Upper lobe of left lung (tissue), 6 donors: ENCODE measurements around the gene ELOVL5. TPM values are rescaled to one million over a fixed set of nuclear protein-coding genes. Genes with fewer than 3 reads are reported as not detected.

ENCODE experiments used
- ATAC-seq, 2 donors: fragments of 200-7000 bp; cut with Tn5 transposase; one replicate each; pipeline ENCODE4 v1.9.1; 2022; ENCODE audit warnings: mild to moderate bottlenecking in 2 of 2, moderate library complexity in 2 of 2; ENCODE audit not compliant: low FRiP score in 2 of 2
- DNase-seq, 2 donors: peaks; one replicate each; pipeline ENCODE4 v3.0.0-alpha.2; 2019 to 2020
- H3K27ac ChIP-seq, 4 donors: fragments of 200-600 bp; sonication (generic); one replicate each; pipeline ENCODE4 v1.5.1; 2016 to 2019
- H3K27me3 ChIP-seq, 4 donors: fragments of 200-600 bp; sonication (generic); one replicate each; pipeline ENCODE4 v1.5.1; 2017 to 2019
- H3K36me3 ChIP-seq, 4 donors: fragments of 200-600 bp; sonication (generic); one replicate each; pipeline ENCODE4 v1.5.1; 2016 to 2019
- H3K4me1 ChIP-seq, 4 donors: fragments of 200-600 bp; sonication (generic); one replicate each; pipeline ENCODE4 v1.5.1; 2018 to 2019
- H3K4me3 ChIP-seq, 4 donors: fragments of 200-600 bp; sonication (generic); one replicate each; pipeline ENCODE4 v1.5.1; 2017 to 2019; ENCODE audit warnings: mild to moderate bottlenecking in 2 of 4, moderate library complexity in 1 of 4
- H3K9me3 ChIP-seq, 4 donors: fragments of 200-600 bp; sonication (generic); one replicate each; pipeline ENCODE4 v1.5.1; 2018 to 2019
- EP300 ChIP-seq, 4 donors: sonication (generic); formaldehyde crosslinking; IDR thresholded peaks; one replicate each; pipeline ENCODE4 v1.5.1; 2017; ENCODE audit warnings: antibody characterized with exemption in 4 of 4, control low read depth in 2 of 4
- POLR2A ChIP-seq, 4 donors: fragments of 450-650 bp; IDR thresholded peaks; one replicate each; pipeline ENCODE4 v1.5.1; 2016 to 2017; ENCODE audit warnings: antibody characterized with exemption in 4 of 4, mild to moderate bottlenecking in 2 of 4
- POLR2AphosphoS5 ChIP-seq, 2 donors: sonication (generic); formaldehyde crosslinking; IDR thresholded peaks; one replicate each; pipeline ENCODE4 v1.5.1; 2017; ENCODE audit warnings: antibody characterized with exemption in 2 of 2
- WGBS, 2 donors: methylation state at CpG; one replicate each; pipeline ENCODE4 v1.1.5; 2017 to 2018; 5-methylcytosine and 5-hydroxymethylcytosine counted together
- total RNA-seq, 6 donors: library from RNA; depleted of rRNA in 4 of 6; stranded (reverse); fragments of >200 nt in 4 of 6; gene quantifications; one replicate each; pipeline versions ENCODE4 v1.1.0 to v1.2.1, GENCODE V29; 2016 to 2021
- TF ChIP-seq, protein P1 (sequence below), 6 experiments: fragments of 450-650 bp in 4 of 6; fragments of 200-600 bp in 2 of 6; sonication (generic) in 2 of 6; IDR thresholded peaks; one replicate each; pipeline ENCODE4 v1.5.1; 2016 to 2019; ENCODE audit warnings: antibody characterized with exemption in 6 of 6
- donor health status: DM: no; HTN: no; CAD: no; lungs with moderate emphysema.
- donor health status: DM: no; HTN: yes; CAD: no; lungs with severe emphysema.

ELOVL5 gene
- total RNA-seq, 6 donors from 2014 or later = 67.1 to 132 (median 81.2) TPM

DNA sequence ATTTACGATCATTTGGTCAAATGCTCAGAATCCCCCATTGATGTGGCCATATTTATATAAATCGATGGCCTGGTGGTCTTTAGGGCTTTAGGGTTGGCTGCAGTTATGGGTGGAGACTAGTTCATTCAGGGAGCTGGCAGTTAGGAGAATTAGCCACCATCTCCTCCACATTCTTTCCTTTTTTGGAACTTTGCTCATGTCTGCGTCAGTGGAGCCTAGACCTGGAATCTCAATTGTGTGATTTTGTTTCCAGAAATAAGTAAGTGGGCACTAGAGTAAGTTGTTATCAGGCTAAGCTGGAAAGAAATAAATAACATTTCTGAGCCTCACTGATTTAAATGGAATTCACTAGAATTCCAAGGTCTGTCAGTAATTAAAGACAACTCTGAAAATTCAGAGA lies 29.0 kb upstream of the ELOVL5 start:
- H3K4me1 ChIP-seq = no peaks in the 10 kb centered on the region
- H3K27me3 ChIP-seq = no peaks in the 10 kb centered on the region
- H3K4me3 ChIP-seq = no peak overlapping the region
- no peak overlapping the region for H3K27ac ChIP-seq
- DNase-seq = no peak
- H3K9me3 ChIP-seq = no peaks in the 10 kb centered on the region
- H3K36me3 ChIP-seq = no peaks in the 10 kb centered on the region
- TF ChIP-seq POLR2AphosphoS5 (IDR thresholded peaks at IDR 0.05) = no peak
- no peak for TF ChIP-seq EP300 (IDR thresholded peaks at IDR 0.05)
- TF ChIP-seq POLR2A (IDR thresholded peaks at IDR 0.05) = no peak
- TF ChIP-seq, protein P1, sequence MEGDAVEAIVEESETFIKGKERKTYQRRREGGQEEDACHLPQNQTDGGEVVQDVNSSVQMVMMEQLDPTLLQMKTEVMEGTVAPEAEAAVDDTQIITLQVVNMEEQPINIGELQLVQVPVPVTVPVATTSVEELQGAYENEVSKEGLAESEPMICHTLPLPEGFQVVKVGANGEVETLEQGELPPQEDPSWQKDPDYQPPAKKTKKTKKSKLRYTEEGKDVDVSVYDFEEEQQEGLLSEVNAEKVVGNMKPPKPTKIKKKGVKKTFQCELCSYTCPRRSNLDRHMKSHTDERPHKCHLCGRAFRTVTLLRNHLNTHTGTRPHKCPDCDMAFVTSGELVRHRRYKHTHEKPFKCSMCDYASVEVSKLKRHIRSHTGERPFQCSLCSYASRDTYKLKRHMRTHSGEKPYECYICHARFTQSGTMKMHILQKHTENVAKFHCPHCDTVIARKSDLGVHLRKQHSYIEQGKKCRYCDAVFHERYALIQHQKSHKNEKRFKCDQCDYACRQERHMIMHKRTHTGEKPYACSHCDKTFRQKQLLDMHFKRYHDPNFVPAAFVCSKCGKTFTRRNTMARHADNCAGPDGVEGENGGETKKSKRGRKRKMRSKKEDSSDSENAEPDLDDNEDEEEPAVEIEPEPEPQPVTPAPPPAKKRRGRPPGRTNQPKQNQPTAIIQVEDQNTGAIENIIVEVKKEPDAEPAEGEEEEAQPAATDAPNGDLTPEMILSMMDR (IDR thresholded peaks at IDR 0.05) = no peak
- no peak for ATAC-seq
- WGBS, 2 donors = 72 to 83% methylated on average over 3 of the region's 3 CpGs

DNA sequence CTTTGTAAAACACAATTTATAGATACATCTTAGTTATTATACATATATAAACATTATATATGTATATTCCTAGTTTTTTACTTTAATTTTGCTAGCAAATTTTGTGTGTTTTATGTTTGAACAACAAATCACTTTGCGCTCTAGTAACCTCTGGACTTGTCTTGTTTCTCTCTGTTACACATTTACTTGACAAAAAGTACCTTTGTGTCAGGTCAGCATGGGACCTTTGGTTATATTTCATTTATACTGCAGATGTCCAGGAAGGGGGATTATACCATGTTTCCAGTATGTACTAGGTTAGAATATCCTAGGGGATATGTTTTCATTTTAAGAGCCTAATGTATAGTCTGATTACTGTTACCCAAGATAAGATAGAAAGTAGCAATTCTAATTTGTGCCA lies 28.5 kb upstream of the ELOVL5 start:
- Histone ChIP-seq H3K4me1 (no peaks in the 10 kb centered on the region), H3K9me3 (no peaks in the 10 kb centered on the region), H3K27ac (no peak overlapping the region), H3K4me3 (no peak overlapping the region), H3K27me3 (no peaks in the 10 kb centered on the region), H3K36me3 (no peaks in the 10 kb centered on the region)
- DNase-seq = no peak
- 100% methylated on average over 1 of the region's 1 CpG for WGBS, 2 donors
- TF ChIP-seq POLR2A (IDR thresholded peaks at IDR 0.05) (no peak), POLR2AphosphoS5 (IDR thresholded peaks at IDR 0.05) (no peak), EP300 (IDR thresholded peaks at IDR 0.05) (no peak)
- TF ChIP-seq, protein P1 (IDR thresholded peaks at IDR 0.05) = no peak
- no peak for ATAC-seq

DNA sequence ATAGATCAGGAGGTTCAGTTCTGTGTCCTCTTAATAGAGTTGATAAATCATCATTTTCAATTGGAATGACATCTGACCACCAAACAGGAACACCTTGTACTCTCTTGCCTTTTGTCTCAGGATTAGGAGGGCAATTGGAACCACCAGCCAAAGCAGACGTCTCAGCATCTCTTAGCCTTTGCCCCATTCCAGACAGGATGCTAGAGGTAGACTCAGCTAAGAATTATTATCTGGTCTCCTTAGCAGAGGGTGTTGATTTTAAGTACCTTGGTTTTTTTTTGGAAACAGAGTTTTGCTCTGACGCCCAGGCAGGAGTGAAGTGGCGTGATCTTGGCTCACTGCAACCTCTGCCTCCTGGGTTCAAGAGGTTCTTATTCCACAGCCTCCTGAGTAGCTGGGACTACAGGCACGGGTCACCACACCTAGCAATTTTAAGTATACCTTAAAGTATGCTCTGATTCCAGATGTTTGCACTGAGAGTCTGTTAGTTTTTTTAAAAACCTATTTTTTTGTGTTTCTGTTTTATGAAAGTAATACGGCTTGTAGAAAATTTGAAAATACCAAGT lies 28.0 kb upstream of the ELOVL5 start:
- H3K4me3 ChIP-seq = no peak overlapping the region
- no peaks in the 10 kb centered on the region for H3K27me3 ChIP-seq
- H3K9me3 ChIP-seq = no peaks in the 10 kb centered on the region
- WGBS, 2 donors = 74 to 75% methylated on average over 5 of the region's 5 CpGs
- DNase-seq (no peak), ATAC-seq (no peak)
- H3K4me1 ChIP-seq = no peaks in the 10 kb centered on the region
- no peaks in the 10 kb centered on the region for H3K36me3 ChIP-seq
- H3K27ac ChIP-seq = no peak overlapping the region
- TF ChIP-seq, protein P1 (IDR thresholded peaks at IDR 0.05) = no peak
- no peak for TF ChIP-seq POLR2AphosphoS5 (IDR thresholded peaks at IDR 0.05)
- TF ChIP-seq POLR2A (IDR thresholded peaks at IDR 0.05) = no peak
- TF ChIP-seq EP300 (IDR thresholded peaks at IDR 0.05) = no peak

DNA sequence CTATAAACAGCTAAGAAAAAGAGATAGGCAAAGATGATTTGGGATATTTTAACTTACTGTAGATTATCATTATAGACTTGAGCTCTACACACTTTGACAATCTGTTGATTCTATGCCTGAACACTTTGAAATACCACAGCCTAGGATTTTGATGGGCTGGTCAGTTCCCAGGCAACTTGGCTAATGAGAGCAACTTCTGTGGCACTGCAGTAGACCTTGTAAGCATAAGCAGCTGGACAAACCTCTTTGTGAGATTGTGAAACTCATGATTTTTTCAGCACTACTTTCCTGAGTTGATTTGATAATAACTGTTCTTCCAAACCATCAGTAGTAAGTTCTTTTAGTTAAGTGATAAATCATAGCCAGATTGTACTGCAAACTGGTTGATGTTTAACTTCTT lies 27.1 kb upstream of the ELOVL5 start:
- Histone ChIP-seq H3K4me3 (no peak overlapping the region), H3K27ac (no peak overlapping the region), H3K9me3 (no peaks in the 10 kb centered on the region), H3K27me3 (no peaks in the 10 kb centered on the region), H3K36me3 (no peaks in the 10 kb centered on the region), H3K4me1 (no peaks in the 10 kb centered on the region)
- DNase-seq (peak in 1 of 2 donors; percentile 56), ATAC-seq (no peak)
- TF ChIP-seq EP300 (IDR thresholded peaks at IDR 0.05) (no peak), POLR2AphosphoS5 (IDR thresholded peaks at IDR 0.05) (no peak), POLR2A (IDR thresholded peaks at IDR 0.05) (no peak)
- TF ChIP-seq, protein P1 (IDR thresholded peaks at IDR 0.05) = no peak

DNA sequence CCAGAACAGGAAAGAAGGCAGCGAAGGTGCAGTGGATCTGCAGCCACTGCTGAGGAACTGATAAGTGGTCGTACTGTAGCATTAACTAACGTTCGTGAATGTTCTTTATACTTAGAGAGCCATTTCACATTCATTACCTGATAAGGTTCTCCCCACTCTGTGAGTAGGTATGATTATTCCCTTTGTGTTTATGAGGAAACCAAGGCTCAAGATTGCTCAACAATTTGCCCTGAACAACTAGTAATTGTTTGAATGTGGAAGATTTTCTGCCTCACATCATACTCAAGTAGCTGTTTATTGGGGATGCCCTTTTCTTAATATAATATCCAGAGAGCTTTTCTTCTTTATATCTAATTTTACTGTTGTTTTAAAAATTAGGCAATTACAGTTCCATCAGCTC lies 24.9 kb upstream of the ELOVL5 start:
- Histone ChIP-seq H3K9me3 (no peaks in the 10 kb centered on the region), H3K4me3 (no peak overlapping the region), H3K4me1 (no peaks in the 10 kb centered on the region), H3K27ac (no peak overlapping the region), H3K36me3 (no peaks in the 10 kb centered on the region), H3K27me3 (no peaks in the 10 kb centered on the region)
- DNase-seq (no peak), ATAC-seq (no peak)
- TF ChIP-seq POLR2A (IDR thresholded peaks at IDR 0.05) (no peak), POLR2AphosphoS5 (IDR thresholded peaks at IDR 0.05) (no peak), EP300 (IDR thresholded peaks at IDR 0.05) (no peak)
- TF ChIP-seq, protein P1 (IDR thresholded peaks at IDR 0.05) = no peak
- 60 to 74% methylated on average over 4 of the region's 4 CpGs for WGBS, 2 donors
